ENCODE data around the gene LRRK1. TPM values are rescaled to one million over a fixed set of nuclear protein-coding genes. Genes with fewer than 3 reads are reported as not detected.

The LRRK1 gene
- polyA plus RNA-seq, 1 experiment = 16.9 TPM

DNA sequence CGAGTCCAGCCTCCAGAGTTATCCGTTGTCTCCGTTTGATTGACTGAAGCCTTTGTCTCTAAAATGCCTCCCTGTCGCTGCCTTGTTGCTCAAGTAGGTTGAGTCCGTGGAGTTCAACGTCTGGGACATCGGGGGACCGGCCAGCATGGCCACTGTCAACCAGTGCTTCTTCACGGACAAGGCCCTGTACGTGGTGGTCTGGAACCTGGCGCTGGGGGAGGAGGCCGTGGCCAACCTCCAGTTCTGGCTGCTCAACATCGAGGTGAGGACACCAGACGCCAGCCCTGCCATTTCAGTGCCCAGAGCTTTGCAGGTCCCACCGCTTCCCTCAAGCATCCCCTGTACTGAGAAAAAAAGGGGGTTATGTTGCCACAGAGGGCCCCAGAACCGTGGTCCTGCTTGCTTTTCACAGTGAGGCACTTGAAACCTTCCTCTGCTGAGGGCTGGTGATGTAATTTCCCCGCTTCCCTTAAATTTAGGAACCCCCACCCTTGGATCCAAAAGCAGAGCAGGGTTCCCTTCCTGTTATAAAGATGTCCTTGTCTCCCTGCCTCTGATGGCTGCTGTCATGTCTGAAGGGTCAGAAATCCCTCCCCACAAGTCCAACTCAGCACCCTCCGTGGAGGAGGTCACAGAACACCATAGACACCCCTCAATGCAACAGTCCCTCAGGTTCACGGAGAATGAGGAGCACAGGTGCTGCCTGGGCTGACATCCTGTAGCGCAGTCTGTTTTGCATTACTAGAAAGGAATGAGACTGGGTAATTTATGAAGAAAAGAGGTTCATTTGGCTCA, 105.7 kb downstream of the LRRK1 start:
- POLR2A ChIA-PET = no interaction called here
- Histone ChIP-seq H3K4me3 (ENCODE audit: low read depth, low read length) (no peak overlapping the region), H3K36me3 (ENCODE audit: control insufficient read depth, insufficient read depth, low read length) (peaks cover 26% of the 10 kb centered on the region), H3K27me3 (ENCODE audit: control insufficient read depth, insufficient read depth, low read length) (no peaks in the 10 kb centered on the region)
- CTCF ChIA-PET = interaction anchor here (1.1 to 1.7 kb wide), 4 partner anchors 15 to 107 kb away, joined by 3 to 8 read pairs (median 4); no protein-coding TSS in a partner anchor
- no peak for DNase-seq (ENCODE audit: low read depth)
- no peak for TF ChIP-seq CTCF (IDR thresholded peaks at IDR 0.05; ENCODE audit: insufficient read depth, low read depth, low read length)

GRCh38 chr15:101025501-101025885, 106.3 kb downstream of the LRRK1 start:
- TF ChIP-seq CTCF (IDR thresholded peaks at IDR 0.05; ENCODE audit: insufficient read depth, low read depth, low read length) = no peak
- Histone ChIP-seq H3K27me3 (ENCODE audit: control insufficient read depth, insufficient read depth, low read length) (no peaks in the 10 kb centered on the region), H3K4me3 (ENCODE audit: low read depth, low read length) (no peak overlapping the region), H3K36me3 (ENCODE audit: control insufficient read depth, insufficient read depth, low read length) (peaks cover 29% of the 10 kb centered on the region)
- no peak for DNase-seq (ENCODE audit: low read depth)
- POLR2A ChIA-PET = no interaction called here
- CTCF ChIA-PET = interaction anchor here (1.1 kb wide), 1 partner anchor 44 kb away, joined by 3 read pairs; no protein-coding TSS in a partner anchor

GRCh38 chr15:101025896-101026631, 106.9 kb downstream of the LRRK1 start:
- H3K36me3 ChIP-seq (ENCODE audit: control insufficient read depth, insufficient read depth, low read length) = peaks cover 27% of the 10 kb centered on the region
- ChIA-PET POLR2A (no interaction called here), CTCF (no interaction called here)
- TF ChIP-seq CTCF (IDR thresholded peaks at IDR 0.05; ENCODE audit: insufficient read depth, low read depth, low read length) = no peak
- no peak for DNase-seq (ENCODE audit: low read depth)
- H3K27me3 ChIP-seq (ENCODE audit: control insufficient read depth, insufficient read depth, low read length) = no peaks in the 10 kb centered on the region
- no peak overlapping the region for H3K4me3 ChIP-seq (ENCODE audit: low read depth, low read length)

DNA sequence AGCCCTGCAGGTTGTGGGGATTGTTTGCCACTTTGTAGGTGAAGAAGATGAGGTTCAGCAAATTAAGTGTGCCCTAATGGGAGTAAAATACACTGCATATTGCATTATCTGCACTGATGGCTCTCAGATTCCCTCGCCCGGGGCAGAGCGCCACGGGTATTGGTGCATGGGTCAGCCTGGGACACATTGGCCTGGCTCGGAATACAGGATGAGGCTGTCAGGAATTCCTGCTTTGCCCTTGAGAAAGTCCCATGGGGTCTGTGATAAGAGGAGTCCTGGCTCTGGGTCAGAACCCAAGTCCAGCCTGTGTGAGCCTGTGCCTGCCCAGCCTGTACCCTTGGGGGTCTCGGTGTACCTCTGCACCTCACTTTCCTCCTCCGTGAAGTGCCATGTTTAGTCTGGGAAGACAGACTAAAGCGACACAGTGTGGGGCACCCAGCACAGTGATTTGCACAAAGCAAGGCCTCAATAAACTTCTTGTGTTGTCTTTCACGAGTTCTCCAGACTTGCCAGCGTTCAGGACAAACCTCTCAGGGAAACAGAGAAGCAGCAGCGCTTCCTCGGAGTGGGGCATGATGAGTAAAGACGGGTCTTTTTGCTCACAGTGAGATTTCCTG, 107.6 kb downstream of the LRRK1 start:
- CTCF ChIA-PET = no interaction called here
- DNase-seq (ENCODE audit: low read depth) = no peak
- Histone ChIP-seq H3K36me3 (ENCODE audit: control insufficient read depth, insufficient read depth, low read length) (peaks cover 25% of the 10 kb centered on the region), H3K4me3 (ENCODE audit: low read depth, low read length) (no peak overlapping the region), H3K27me3 (ENCODE audit: control insufficient read depth, insufficient read depth, low read length) (no peaks in the 10 kb centered on the region)
- POLR2A ChIA-PET = no interaction called here
- TF ChIP-seq CTCF (IDR thresholded peaks at IDR 0.05; ENCODE audit: insufficient read depth, low read depth, low read length) = no peak

Data from BJ (cell line).